Activated B cell treated with CpG ODN at 0.5 μM for 24 hours (primary cell): ENCODE data around the gene PLEKHA4. TPM values are rescaled to one million over a fixed set of nuclear protein-coding genes. Genes with fewer than 3 reads are reported as not detected.
"Not testable (repeated sequence)": the region's sequence is repeated elsewhere in the genome, so short reads cannot be mapped to it uniquely, and the experiment has no call there.

Source experiments
- ATAC-seq: fragments of 200-7000 bp; cut with Tn5 transposase; one replicate; pipeline ENCODE4 v1.10.0; 2021; ENCODE audit warnings: low read depth, mild to moderate bottlenecking, moderate library complexity
- CTCF ChIA-PET: fragments of 350-600 bp; sonication (Branson Sonifier 250); formaldehyde crosslinking; loops from one replicate; lab custom pipeline; 2021; ENCODE audit warnings: antibody characterized with exemption; lab: Charles Lee
- POLR2A ChIA-PET: fragments of 350-600 bp; sonication (Branson Sonifier 250); formaldehyde crosslinking; loops from one replicate; lab custom pipeline; 2021; ENCODE audit warnings: antibody characterized with exemption; lab: Charles Lee
- DNase-seq: peaks from one replicate; pipeline ENCODE4 v3.0.0; 2022
- H3K27ac Mint-ChIP-seq: one replicate; pipeline ENCODE4 v1.8.0; 2020; ENCODE audit warnings: mixed read lengths
- H3K27me3 Mint-ChIP-seq: one replicate; pipeline ENCODE4 v1.8.0; 2021; ENCODE audit warnings: mixed read lengths
- H3K36me3 Mint-ChIP-seq: one replicate; pipeline ENCODE4 v1.8.0; 2021; ENCODE audit warnings: low read depth, mixed read lengths
- H3K4me1 Mint-ChIP-seq: one replicate; pipeline ENCODE4 v1.8.0; 2021; ENCODE audit warnings: mixed read lengths
- H3K4me3 Mint-ChIP-seq: one replicate; pipeline ENCODE4 v1.8.0; 2020; ENCODE audit warnings: mild to moderate bottlenecking, mixed read lengths
- H3K9me3 Mint-ChIP-seq: one replicate; pipeline ENCODE4 v1.8.0; 2020; ENCODE audit warnings: mixed read lengths
- CTCF ChIP-seq: fragments of 200-600 bp; IDR thresholded peaks from one replicate; pipeline ENCODE4 v1.8.0; 2022; ENCODE audit warnings: antibody characterized with exemption, mild to moderate bottlenecking
- intact Hi-C: fragments of 100-400 bp; cut with micrococcal nuclease; formaldehyde crosslinking; loops from one replicate; pipeline ENCODE4 v1.15.1; 2024
- total RNA-seq: library from RNA; stranded (reverse); gene quantifications from 2 replicates; pipeline ENCODE4 v1.2.3, GENCODE V29; 2022

Gene PLEKHA4
- total RNA-seq, 1 donor from 2014 or later: 5.7 TPM

GRCh38 chr19:48905664-48906063, 37.2 kb upstream of the PLEKHA4 start:
- Mint-ChIP-seq H3K27me3 (no peaks in the 10 kb centered on the region), H3K36me3 (peaks cover 57% of the 10 kb centered on the region), H3K9me3 (no peaks in the 10 kb centered on the region), H3K4me3 (no peak overlapping the region), H3K27ac (no peak overlapping the region), H3K4me1 (peaks cover 25% of the 10 kb centered on the region)
- intact Hi-C loops: no loop called here
- no peak for TF ChIP-seq CTCF
- ChIA-PET POLR2A (interaction anchor here (0.7 kb wide), 1 partner anchor 29 kb away, joined by 3 read pairs; no protein-coding TSS in a partner anchor), CTCF (no interaction called here)
- DNase-seq: no peak
- no peak for ATAC-seq

GRCh38 chr19:48903788-48904187, 35.4 kb upstream of the PLEKHA4 start:
- peaks cover 26% of the 10 kb centered on the region for H3K4me1 Mint-ChIP-seq
- CTCF ChIA-PET, ATAC-seq, DNase-seq, H3K9me3 Mint-ChIP-seq, H3K27ac Mint-ChIP-seq, intact Hi-C loops, H3K4me3 Mint-ChIP-seq, H3K27me3 Mint-ChIP-seq: not testable (repeated sequence)
- POLR2A ChIA-PET: interaction anchor here (0.7 kb wide), 1 partner anchor 562 kb away, joined by 8 read pairs; no protein-coding TSS in a partner anchor
- peaks cover 54% of the 10 kb centered on the region for H3K36me3 Mint-ChIP-seq

GRCh38 chr19:48902291-48902690, 33.9 kb upstream of the PLEKHA4 start:
- intact Hi-C loops, H3K27ac Mint-ChIP-seq, DNase-seq, H3K4me3 Mint-ChIP-seq, CTCF ChIA-PET, H3K9me3 Mint-ChIP-seq, ATAC-seq, H3K27me3 Mint-ChIP-seq: not testable (repeated sequence)
- peaks cover 24% of the 10 kb centered on the region for H3K4me1 Mint-ChIP-seq
- peaks cover 41% of the 10 kb centered on the region for H3K36me3 Mint-ChIP-seq
- POLR2A ChIA-PET: interaction anchor here (0.6 kb wide), 2 partner anchors 11 to 102 kb away, joined by 3 read pairs; no protein-coding TSS in a partner anchor

- ATAC-seq: no peak
Measured at GRCh38 chr19:48900477-48901406, 32.3 kb upstream of the PLEKHA4 start.

GRCh38 chr19:48899781-48900476, 31.5 kb upstream of the PLEKHA4 start, which contains the start of gene NUCB1:
Gene NUCB1 (plus strand): TSS chr19:48900312. CDS start chr19:48900797, 485 bp downstream.
- peaks cover 2% of the 10 kb centered on the region for H3K27me3 Mint-ChIP-seq
- ChIA-PET POLR2A (interaction anchor here (0.6 to 3.2 kb wide), 16 partner anchors 10 to 569 kb away, joined by 3 to 55 read pairs (median 4); partner anchors contain the start of genes FTL, GYS1, PPP1R15A and RUVBL2), CTCF (interaction anchor here (0.9 to 2.2 kb wide), 2 partner anchors 71 to 104 kb away, joined by 4 to 6 read pairs; no protein-coding TSS in a partner anchor)
- H3K27ac Mint-ChIP-seq: peak within 1 kb of the TSS; percentile 93
- peak within 1 kb of the TSS; percentile 97 for H3K4me3 Mint-ChIP-seq
- peak; percentile 92 for DNase-seq
- TF ChIP-seq CTCF: no peak
- no peaks in the 10 kb centered on the region for H3K9me3 Mint-ChIP-seq
- peaks cover 35% of the 10 kb centered on the region for H3K4me1 Mint-ChIP-seq
- peaks cover 23% of the 10 kb centered on the region for H3K36me3 Mint-ChIP-seq
- intact Hi-C loops: loop anchor here (1.0 to 5.0 kb wide), 6 partner anchors 25 to 185 kb away; partner anchors contain the start of genes BAX, DHDH and SNRNP70
- ATAC-seq: peak; percentile 98

More at GRCh38 chr19:48900477-48901406, 32.3 kb upstream of the PLEKHA4 start:
- Mint-ChIP-seq H3K27ac (peak overlapping the region; percentile 93), H3K4me1 (peaks cover 32% of the 10 kb centered on the region), H3K9me3 (no peaks in the 10 kb centered on the region), H3K4me3 (peak overlapping the region; percentile 97), H3K27me3 (no peaks in the 10 kb centered on the region), H3K36me3 (peaks cover 31% of the 10 kb centered on the region)
- DNase-seq: no peak
- intact Hi-C loops: loop anchor here (1.0 to 2.0 kb wide), 5 partner anchors 25 to 185 kb away; partner anchors contain the start of genes BAX and SNRNP70
- POLR2A ChIA-PET: interaction anchor here (0.6 to 3.2 kb wide), 14 partner anchors 9 to 281 kb away, joined by 3 to 55 read pairs (median 3); partner anchors contain the start of genes FTL, GYS1, PPP1R15A and RPL18
- no peak for TF ChIP-seq CTCF
- CTCF ChIA-PET: interaction anchor here (0.8 to 2.2 kb wide), 4 partner anchors 26 to 105 kb away, joined by 3 to 6 read pairs (median 4); no protein-coding TSS in a partner anchor

GRCh38 chr19:48899386-48899749, 31.0 kb upstream of the PLEKHA4 start:
- POLR2A ChIA-PET: interaction anchor here (0.7 to 3.2 kb wide), 11 partner anchors 13 to 568 kb away, joined by 3 to 55 read pairs (median 5); partner anchors contain the start of genes FTL and PPP1R15A
- not testable (repeated sequence) for H3K27me3 Mint-ChIP-seq, DNase-seq

More at GRCh38 chr19:48899386-48899749, 31.0 kb upstream of the PLEKHA4 start:
- peaks cover 18% of the 10 kb centered on the region for H3K36me3 Mint-ChIP-seq
- CTCF ChIA-PET: interaction anchor here (2.2 kb wide), 1 partner anchor 71 kb away, joined by 6 read pairs; no protein-coding TSS in a partner anchor
- H3K4me1 Mint-ChIP-seq: peaks cover 36% of the 10 kb centered on the region
- not testable (repeated sequence) for H3K27ac Mint-ChIP-seq, H3K9me3 Mint-ChIP-seq, ATAC-seq
- intact Hi-C loops: loop anchor here (5.0 kb wide), 1 partner anchor 33 kb away; the partner anchor contains the start of gene DHDH
- peak overlapping the region; percentile 97 for H3K4me3 Mint-ChIP-seq
